Vagina (tissue), 2 donors: ENCODE results near the gene TLE4.

Experiments
- CTCF ChIP-seq, 3 experiments: fragments of 450-650 bp in 2 of 3; fragments of 200-600 bp in 1 of 3; sonication (generic) in 1 of 3; IDR thresholded peaks; one replicate each; pipeline ENCODE4 v1.5.1; 2017 to 2019; ENCODE audit warnings: antibody characterized with exemption in 3 of 3, mild to moderate bottlenecking in 2 of 3, moderate library complexity in 2 of 3
- POLR2A ChIP-seq, 2 donors: fragments of 450-650 bp; IDR thresholded peaks; one replicate each; pipeline ENCODE4 v1.6.1; 2017; ENCODE audit warnings: antibody characterized with exemption in 2 of 2, mild to moderate bottlenecking in 2 of 2, moderate library complexity in 2 of 2

GRCh38 chr9:79616971-79617370, 45.2 kb downstream of the TLE4 start:
- no peak for TF ChIP-seq POLR2A (IDR thresholded peaks at IDR 0.05)
- no peak for TF ChIP-seq CTCF (IDR thresholded peaks at IDR 0.05)
